Measurements from ENCODE around the gene PDCD1. TPM values are rescaled to one million over a fixed set of nuclear protein-coding genes. Genes with fewer than 3 reads are reported as not detected.

The PDCD1 gene
- total and polyA plus RNA-seq, 2 of the 8 experiments (the other 6 are each of a cell fraction or from before 2014, with no cell fraction given): 0.48 to 1.1 TPM

GRCh38 chr2:241815477-241816430 lies 42.9 kb downstream of the PDCD1 start:
- no peak overlapping the region for H3K4me3 ChIP-seq (ENCODE audit: extremely low read depth in 1 of 4, insufficient read depth in 2 of 4, low read depth in 3 of 4, low read length in 4 of 4)
- no peak overlapping the region for H4K5ac ChIP-seq (ENCODE audit: insufficient read length, low read depth, low read length)
- H3K79me2 ChIP-seq (ENCODE audit: control insufficient read depth in 1 of 2, insufficient read depth in 2 of 2, low read length in 2 of 2): no peaks in the 10 kb centered on the region
- H3K79me1 ChIP-seq (ENCODE audit: low read depth, low read length): no peaks in the 10 kb centered on the region
- no peaks in the 10 kb centered on the region for H4K20me1 ChIP-seq (replicated peaks in 1 of 2; ENCODE audit: control insufficient read depth in 1 of 2, insufficient read depth in 2 of 2, low read length in 2 of 2)
- H3K9me3 ChIP-seq (ENCODE audit: insufficient read depth in 2 of 2, low read depth in 1 of 2, low read length in 1 of 2): no peaks in the 10 kb centered on the region
- no peak overlapping the region for H2BK5ac ChIP-seq (ENCODE audit: low read depth, low read length)
- peaks cover 0 to under 1% (median 0%) of the 10 kb centered on the region in 4 experiments; a peak in 1 of 7 replicates for H3K4me1 ChIP-seq (replicated peaks in 1 of 4; ENCODE audit: control insufficient read depth in 3 of 4, insufficient read depth in 4 of 4, low read length in 3 of 4)
- no peak overlapping the region for H3K56ac ChIP-seq (replicated peaks; ENCODE audit: insufficient read length, low read depth, low read length)
- H2AK5ac ChIP-seq (ENCODE audit: low read depth, low read length): no peak overlapping the region
- POLR2A ChIA-PET (ENCODE audit: partially characterized antibody): no interaction called here
- H4K91ac ChIP-seq (replicated peaks; ENCODE audit: insufficient read length, low read length): no peak overlapping the region
- H3K4ac ChIP-seq (replicated peaks; ENCODE audit: insufficient read length, low read depth, low read length): no peak overlapping the region
- H3K27me3 ChIP-seq (replicated peaks in 1 of 4; ENCODE audit: control insufficient read depth in 3 of 4, extremely low read depth in 1 of 4, insufficient read depth in 3 of 4, low read length in 3 of 4): no peaks in the 10 kb centered on the region
- no peak for DNase-seq (ENCODE audit: low read depth in 1 of 2, low spot score in 2 of 2)
- H2BK20ac ChIP-seq (ENCODE audit: low read length): no peak overlapping the region
- H3K27ac ChIP-seq (ENCODE audit: low read depth, low read length): no peak overlapping the region
- no peak overlapping the region for H2AFZ ChIP-seq (ENCODE audit: low read length)
- H2BK120ac ChIP-seq (replicated peaks; ENCODE audit: low read depth, low read length): no peak overlapping the region
- H3K18ac ChIP-seq (ENCODE audit: extremely low read depth, low read length): no peak overlapping the region
- no peak for FAIRE-seq
- CTCF ChIA-PET (ENCODE audit: partially characterized antibody): interaction anchor here (1.3 kb wide), 1 partner anchor 37 kb away, joined by 3 read pairs; no protein-coding TSS in a partner anchor
- H3K4me2 ChIP-seq (ENCODE audit: insufficient read depth in 1 of 2, low read depth in 2 of 2, low read length in 2 of 2): no peak overlapping the region
- WGBS, 2 experiments (ENCODE audit: extremely low coverage in 1 of 2, insufficient coverage in 1 of 2, insufficient read length in 1 of 2, insufficient replicate concordance in 2 of 2, low coverage in 1 of 2, low lambda C conversion rate in 2 of 2, missing lambda C conversion rate in 1 of 2): 89% methylated on average over 37 of the region's 48 CpGs; no CpG with 5 or more reads in 1 of the 2 experiments
- H4K8ac ChIP-seq (ENCODE audit: extremely low read depth, insufficient read depth, low read length): peak overlapping the region; percentile 68
- no peaks in the 10 kb centered on the region for H3K36me3 ChIP-seq (ENCODE audit: control insufficient read depth in 2 of 4, insufficient read depth in 4 of 4, low read length in 3 of 4)
- H3K14ac ChIP-seq (ENCODE audit: insufficient read length): no peak overlapping the region
- H3K23me2 ChIP-seq (ENCODE audit: low read depth, low read length): no peaks in the 10 kb centered on the region
- no peak overlapping the region; the same call in 1 of the 2 replicates for H2BK15ac ChIP-seq (ENCODE audit: low read length)
- no peak overlapping the region for H3K23ac ChIP-seq (ENCODE audit: insufficient read length)
- no peak overlapping the region for H2BK12ac ChIP-seq (ENCODE audit: low read depth, low read length)
- no peak overlapping the region for H3K9ac ChIP-seq (replicated peaks in 1 of 4; ENCODE audit: extremely low read depth in 1 of 4, low read depth in 3 of 4, low read length in 3 of 4)
- TF ChIP-seq CHD2 (IDR thresholded peaks at IDR 0.05; ENCODE audit: low read length) (no peak), POLR2A (IDR thresholded peaks at IDR 0.05; ENCODE audit: control extremely low read depth in 1 of 2, low read depth in 2 of 2, low read length in 2 of 2) (no peak), CHD1 (IDR thresholded peaks at IDR 0.05; ENCODE audit: low read depth, low read length) (no peak), EP300 (IDR thresholded peaks at IDR 0.05; ENCODE audit: borderline replicate concordance in 1 of 2, low read depth in 2 of 2, low read length in 2 of 2) (no peak), HDAC6 (IDR thresholded peaks at IDR 0.05; ENCODE audit: low read depth, low read length) (no peak), NRF1 (IDR thresholded peaks at IDR 0.05; ENCODE audit: low read depth, low read length) (no peak), MAX (IDR thresholded peaks at IDR 0.05) (no peak), TEAD4 (IDR thresholded peaks at IDR 0.05; ENCODE audit: low read depth, low read length) (no peak), RFX5 (IDR thresholded peaks at IDR 0.05; ENCODE audit: borderline replicate concordance, low read depth, low read length) (no peak), GTF2F1 (IDR thresholded peaks at IDR 0.05; ENCODE audit: borderline replicate concordance, low read depth, low read length) (no peak), GABPA (IDR thresholded peaks at IDR 0.05; ENCODE audit: borderline replicate concordance, insufficient read depth, low read length) (no peak), KDM5A (IDR thresholded peaks at IDR 0.05; ENCODE audit: low read length) (no peak)

Data from H1 (cell line).